Stimulated activated CD4-positive, alpha-beta T cell treated with anti-CD3 and anti-CD28 coated beads, TNF-alpha, amount 100 ng/mL, for 1 hour (primary cell): Measurements from ENCODE around the gene ADGRB2.
"Not testable (repeated sequence)": the region's sequence is repeated elsewhere in the genome, so short reads cannot be mapped to it uniquely, and the experiment has no call there.

Experiments used
- DNase-seq, 3 donors: peaks; one replicate each; pipeline ENCODE4 v3.0.0-alpha.2; 2020; ENCODE audit warnings: low read depth in 3 of 3, low spot score in 1 of 3

ADGRB2 gene

DNA sequence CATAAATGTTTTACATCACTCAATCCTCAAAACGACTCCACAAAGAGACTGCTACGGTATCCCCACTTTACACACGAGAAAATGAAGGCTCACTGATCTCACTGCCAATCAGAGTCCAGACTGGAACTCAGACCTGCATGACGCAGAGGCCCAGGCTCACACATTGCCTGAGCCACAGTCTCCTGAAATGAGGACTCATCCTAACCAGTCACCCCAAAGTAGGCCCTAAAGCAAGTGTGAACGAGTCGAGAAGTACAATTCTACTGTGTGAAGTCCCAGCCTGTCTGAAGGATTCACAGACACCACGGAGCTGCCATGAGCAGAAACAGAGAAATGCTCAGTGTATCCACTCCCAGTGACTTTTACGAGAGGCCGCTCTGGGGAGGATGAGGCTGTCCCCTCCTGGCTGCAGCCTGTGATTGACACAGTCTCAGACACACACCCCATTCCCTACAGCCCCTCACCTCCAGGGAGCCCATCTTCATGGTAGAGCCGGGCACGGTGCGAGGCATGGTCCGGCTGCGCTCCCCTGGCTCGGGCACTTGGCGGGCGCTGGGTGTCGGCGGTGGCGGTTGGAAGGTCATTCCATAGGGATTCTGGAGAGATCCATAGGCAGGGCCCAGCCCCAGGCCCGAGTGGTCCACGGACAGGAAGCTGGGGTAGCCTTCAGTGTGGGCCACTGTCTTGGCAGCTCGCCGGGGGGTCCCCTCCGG, 33.6 kb downstream of the ADGRB2 start:
- DNase-seq, result no peak

DNA sequence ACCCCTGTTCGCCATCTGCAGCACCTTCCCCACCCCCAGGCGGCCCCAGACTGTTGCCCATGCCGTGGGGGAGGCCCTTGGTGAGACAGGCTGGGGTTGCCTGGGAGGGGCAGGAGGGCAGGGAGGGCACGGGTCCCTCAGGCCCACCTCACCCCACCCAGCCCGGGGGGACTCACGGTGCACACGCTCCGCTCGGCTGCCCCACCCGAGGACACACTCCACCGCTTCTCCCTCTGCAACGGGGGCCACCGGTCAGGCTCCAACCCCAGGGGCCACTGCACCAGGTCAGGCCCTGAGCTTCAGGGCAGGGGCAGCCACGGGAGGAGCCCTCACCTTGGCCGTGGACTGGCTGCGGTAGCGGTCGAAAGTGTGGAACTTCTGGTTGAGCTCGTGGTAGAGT, 36.3 kb downstream of the ADGRB2 start:
- DNase-seq, result no peak

DNA sequence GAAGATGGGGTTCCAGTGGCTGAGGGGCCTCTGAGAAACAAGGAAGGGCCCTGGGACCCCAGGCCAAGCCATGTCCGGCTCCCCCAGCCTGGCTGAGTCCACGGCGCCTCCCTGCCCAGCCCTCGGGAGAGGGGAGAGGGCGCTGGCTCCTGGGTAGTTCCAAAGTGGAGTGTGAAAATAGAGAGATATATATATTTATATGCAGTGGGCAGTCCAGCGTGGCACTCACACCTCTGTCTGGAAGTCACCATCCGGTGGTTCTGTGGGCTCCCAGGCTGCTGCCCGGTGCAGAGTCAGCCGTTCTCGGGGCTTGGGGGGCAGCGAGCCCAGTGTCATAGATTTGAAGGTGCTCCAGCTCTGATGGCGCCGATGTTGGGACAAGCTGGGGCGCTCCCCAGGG, 36.9 kb downstream of the ADGRB2 start:
- no peak for DNase-seq

DNA sequence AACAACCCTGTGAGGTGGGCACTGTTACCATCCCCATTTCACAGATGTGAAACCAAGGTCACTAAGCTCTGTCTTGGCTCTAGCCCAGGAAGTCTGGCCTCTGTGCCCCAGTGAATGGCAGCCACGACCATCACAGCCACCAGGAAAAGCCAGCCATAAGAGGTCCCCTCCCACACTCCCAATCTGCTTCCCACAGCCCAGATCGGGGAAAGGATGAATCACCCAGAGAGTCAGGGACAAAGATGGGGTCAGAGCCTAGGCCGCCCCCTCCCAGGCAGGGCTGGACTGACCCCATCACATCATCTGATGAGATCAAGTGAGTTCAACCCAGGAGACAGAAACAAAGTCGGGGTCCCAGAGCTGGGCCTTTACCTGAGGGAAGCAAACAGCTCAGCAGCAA, 37.4 kb downstream of the ADGRB2 start:
- no peak for DNase-seq

DNA sequence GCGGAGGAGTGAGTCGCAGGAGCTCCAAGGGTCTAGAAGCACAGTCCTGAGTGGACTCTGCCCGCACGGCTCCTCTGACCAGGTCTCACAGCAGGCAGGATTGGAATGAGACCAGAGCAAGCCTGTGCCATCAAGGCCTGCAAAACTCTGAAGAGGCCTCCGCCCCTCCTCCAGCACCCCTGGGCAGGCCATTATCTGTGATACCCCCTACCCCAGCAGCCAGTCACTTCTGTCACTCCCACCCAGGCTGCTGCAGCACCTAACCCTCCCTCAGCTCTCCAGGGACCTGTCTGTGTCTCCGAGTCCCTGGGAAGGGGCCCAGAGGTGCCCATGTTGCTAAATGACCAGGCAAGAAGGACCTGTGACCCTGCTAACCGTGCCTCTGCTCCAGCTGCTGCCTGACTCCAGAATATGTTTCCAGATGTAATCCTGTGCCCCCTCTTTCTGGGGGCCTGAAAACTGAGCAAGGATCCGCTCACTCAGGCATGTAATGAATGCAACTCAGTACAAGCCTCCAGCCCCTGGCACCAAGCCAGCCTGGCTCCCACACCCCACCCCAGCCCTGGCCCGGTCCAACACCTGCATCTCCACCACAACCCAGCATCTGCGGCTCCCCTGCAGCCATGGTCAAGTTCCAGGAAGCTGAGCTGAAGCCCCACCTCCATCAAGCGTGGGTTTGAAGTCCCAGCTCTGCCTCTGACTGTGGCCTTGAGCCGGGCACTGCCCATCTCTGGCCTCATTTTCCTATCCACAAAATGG, 38.2 kb downstream of the ADGRB2 start:
- no peak for DNase-seq

DNA sequence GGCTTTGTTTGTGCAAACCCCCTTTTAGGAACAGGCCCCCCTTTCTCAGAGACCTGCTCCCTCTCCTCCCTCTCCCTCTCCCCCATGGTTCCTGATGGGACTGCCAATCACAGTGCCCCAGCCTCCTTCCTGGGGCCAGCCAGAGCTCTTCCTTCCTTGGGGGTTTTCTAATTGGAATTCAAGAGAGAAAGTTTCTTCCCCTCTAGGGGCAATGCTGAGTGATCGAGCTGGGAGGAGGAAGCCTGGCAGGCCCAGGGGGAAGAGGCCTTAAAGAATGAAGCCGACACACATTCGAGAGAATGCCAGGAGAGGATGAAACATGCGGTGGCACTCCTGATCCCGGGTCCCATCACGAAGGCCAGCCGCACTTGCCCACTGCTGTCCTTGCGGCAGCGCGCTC, 39.0 kb downstream of the ADGRB2 start:
- no peak for DNase-seq

DNA sequence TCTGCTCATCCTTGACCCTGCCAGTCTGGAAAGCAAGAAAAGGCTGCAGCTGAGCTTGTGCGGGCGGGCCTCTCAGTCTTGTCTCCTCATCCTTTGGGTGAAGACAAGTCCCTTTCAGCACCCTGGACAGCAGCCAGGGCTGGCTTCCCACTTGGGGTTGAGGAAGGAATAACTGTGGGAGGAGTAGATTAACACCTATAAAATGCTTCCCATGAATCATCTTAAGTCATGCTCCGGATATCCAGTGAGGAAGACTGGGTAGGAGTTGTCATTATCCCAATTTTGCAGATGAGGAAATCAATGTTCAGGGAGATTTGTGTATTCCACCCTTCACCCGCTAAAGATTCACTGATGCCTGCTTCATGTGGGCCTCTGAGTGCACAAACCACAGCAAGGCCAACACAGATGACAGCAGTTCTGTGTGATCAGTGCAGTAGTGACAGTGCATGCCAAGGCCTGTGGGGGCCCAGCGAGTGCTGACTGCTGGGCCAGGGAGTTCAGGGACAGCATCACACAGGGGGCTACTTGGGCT, 40.2 kb downstream of the ADGRB2 start:
- DNase-seq, result no peak

DNA sequence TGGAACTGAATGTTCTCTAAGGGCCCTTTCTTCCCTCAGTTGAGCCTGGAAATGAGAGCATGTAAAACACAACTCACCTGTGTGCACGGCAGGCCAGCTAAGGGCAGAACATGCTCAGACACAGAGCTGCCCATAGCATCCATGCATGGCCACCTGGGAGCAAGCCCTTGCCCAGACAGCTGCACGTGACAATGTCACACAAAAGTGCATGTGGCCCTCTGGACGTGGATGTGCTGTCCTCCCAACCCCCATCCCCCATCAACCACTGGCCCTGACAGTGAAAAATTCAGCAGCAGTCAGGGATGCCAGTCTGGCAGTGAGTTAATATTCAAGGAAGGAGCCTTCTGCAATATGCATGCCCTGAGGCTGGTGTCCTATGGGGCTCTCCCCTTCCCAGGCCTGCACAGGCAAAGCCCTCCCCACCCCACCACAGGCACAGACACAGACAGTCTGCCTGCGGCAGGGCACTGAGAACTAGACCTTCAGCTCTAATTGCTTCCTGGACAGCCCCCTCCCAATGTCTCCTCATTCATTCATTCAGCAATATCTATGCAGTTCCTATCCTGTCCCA, 45.7 kb downstream of the ADGRB2 start:
- no peak for DNase-seq

DNA sequence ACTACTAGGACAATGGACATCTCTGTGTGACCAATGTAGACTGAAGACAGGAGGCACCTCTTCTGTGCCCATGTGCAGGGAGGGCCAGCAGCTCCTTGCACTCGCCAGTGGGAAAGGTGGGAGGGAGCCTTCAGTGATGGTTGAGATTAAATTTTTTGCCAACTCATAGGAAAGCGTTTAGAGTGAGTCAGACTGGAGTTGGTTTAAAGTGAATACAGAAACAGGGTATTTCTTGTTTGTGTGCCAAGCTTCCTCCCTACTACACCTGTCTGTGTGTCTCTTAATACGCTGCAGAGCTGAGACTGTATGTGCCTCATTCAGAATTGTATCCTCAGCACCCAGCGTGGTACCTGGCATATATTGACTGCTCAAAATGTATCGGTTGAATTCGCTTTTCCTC, 46.8 kb downstream of the ADGRB2 start:
- DNase-seq, result no peak

DNA sequence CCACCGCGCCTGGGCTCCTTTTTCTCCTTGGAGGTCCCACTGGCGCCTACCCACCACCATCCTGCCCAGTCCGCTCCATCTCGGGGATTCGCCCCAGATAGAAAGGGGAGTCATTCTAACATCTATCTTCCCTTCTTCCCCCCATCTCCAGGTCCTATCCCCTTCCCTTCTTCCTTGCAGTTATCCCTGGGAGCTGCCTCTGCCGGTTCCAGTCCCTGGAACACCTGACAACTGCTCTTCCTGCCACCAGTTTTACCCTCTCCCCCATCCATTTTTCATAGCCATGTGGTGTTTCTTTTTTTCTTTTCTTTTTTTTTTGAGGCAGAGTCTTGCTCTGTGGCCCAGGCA, 48.3 kb downstream of the ADGRB2 start:
- DNase-seq, result no peak

DNA sequence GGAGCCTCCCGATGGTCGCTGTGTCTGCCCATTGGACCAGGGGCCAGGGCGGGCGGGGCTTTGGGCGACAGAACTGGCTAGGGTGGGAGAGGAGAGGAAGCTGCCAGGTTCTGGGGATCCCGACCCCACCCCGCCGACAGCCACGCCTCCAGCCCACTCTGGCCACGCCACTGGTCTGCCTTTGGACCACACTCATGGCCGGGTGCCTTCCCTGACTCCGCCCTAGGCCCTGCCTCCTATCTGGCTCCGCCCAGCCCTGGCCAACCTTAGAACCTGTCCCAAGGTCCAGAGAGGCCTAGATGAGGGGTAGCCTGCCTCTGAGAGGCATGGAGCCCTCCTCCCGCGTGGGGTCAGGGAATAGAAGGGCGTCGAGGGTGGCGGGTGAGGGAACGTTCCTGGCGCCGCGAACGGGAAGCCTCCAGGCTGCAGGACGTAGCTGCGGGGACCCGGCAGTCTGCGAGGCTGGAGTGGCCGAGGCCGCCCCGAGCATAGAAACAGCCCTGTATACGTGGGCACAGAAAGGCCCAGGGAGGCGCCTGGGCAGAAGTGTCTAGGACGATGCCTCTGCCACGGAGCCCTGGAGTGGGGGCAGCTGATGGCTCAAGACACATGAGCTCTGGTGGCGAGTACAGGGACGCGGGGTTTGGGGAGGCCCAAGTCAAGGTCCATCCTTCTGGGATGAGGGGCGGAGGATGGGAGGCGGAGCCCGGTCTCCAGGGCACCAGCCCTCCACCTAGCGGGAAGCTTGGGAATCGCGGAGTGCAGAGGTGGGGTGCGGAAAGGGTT, 48.9 kb downstream of the ADGRB2 start:
- no peak for DNase-seq

DNA sequence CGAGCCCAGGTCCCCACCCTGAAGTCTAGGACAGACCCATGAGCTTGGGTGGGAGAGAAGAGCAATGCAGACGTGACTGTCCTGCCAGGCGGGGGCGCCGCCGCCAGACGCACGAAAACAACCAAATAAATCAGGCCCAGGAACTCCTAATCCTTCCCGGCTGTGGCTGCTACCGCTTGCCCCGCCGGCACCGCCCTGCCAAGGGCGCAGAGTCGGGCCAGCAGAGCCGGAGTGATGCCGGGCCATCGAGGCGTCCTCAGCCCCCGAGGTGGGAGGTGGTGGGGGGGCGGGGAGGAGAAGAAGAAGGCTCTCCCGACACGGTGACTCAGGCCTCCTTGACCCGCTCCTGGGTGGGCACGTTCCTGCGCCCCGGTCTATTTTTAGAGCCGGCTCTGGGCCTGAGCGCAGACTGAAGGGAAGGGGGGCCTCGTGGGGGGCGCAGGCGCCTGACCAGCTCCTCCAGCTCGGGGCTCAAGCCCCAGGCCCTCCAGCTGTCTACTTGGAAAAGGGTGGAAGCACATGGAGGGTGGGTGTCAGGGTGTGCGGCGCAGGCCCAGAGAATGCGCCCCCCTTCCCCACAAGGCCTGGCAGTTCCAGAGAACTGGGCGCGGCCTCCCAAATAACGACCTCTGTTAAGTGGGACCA, 49.6 kb downstream of the ADGRB2 start:
- peak in 1 of 3 donors; percentile 12 for DNase-seq

DNA sequence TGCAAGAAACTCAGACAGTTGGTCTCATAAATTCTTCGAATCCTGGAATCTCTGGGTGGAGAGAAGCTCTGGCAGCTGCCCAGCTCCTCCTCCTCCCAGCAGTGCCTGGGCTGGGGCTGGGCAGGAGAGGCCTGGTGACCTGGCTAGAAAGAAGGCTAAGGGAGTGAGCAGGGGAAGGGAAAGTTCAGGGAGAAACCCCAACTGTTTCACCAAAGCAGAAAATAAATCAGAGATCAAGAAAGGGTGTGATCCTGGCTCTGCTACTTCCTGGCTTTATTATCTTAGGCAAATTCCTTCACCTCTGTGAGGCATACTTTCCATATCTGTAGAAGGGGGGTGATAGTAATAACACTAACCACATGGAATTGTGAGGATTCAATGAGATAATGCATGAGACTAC, 51.5 kb downstream of the ADGRB2 start:
- DNase-seq, result no peak

DNA sequence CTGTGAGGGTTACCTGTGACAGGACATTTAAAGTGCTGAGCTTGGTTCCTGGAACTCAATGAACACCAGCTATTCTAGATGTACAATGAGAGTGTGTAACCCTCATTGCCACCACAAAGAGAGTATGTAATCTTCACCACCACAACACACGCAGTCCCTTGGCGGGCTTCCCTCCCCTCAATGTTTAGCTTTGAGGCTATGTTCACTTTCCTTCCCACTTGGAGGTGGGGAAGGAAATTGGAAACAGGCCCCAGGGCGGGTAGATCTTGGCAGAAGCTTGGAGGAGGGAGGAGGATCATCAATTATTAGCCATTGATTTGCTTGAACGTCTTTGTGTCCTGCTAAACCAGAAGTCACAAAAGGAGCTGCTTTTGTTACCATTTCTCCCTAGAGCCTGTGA, 52.1 kb downstream of the ADGRB2 start:
- DNase-seq, result no peak

DNA sequence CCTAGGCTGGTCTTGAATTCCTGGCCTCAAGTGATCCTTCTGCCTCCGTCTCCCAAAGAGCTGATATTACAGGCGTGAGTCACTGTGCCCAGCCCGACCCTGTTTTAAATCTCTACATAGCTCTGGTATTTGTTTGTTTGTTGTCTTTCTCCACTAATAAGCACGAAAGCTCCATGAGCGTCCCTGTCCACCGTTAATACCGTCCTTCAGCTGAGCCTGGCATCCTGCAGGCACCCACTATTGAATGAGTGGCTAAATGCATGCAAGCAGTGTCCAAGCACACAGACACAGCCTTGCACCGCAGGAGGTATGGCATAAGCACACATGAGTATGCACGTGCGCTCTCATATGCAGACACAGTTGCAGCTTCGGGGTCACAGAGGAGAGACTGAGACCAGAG, 55.8 kb downstream of the ADGRB2 start:
- DNase-seq, result no peak

DNA sequence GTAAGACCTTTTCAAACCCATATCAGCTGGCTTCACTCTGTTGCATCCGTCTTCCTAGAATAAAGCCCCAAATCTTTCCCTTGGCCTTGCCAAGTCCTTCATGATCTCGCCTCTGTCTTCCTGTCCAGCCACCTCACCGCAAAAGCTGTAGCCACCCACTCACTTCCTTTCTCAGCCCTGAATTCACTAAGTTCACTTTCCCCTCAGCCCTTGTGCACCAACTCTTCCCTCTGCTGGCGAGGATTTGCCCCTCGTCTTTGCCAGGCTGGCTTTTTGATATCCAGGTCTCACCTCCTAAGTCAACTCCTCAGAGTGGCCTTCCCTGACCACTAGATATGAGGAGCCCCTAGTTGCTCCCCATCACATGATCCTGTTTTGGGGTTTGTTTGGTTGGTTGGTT, 56.4 kb downstream of the ADGRB2 start:
- DNase-seq, result no peak

DNA sequence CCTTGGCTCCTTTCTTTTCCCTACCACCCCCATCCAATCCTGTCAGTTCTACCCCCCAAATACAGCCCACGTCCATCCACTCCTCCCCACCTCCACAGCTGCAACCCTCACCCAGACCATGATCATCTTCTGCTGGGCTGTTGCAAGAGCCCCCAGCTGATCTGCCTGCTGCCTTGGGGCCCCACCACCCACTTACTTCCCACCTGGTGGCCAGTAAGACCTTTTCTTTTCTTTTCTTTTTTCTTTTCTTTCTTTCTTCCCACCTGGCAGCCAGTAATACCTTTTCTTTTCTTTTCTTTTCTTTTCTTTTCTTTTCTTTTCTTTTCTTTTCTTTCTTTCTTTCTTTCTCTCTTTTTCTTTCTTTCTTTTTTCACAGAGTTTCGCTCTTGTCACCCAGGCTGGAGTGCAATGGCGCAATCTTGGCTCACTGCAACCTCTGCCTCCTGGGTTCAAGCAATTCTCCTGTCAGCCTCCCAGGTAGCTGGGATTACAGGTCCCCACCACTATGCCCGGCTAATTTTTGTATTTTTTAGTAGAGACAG, 57.0 kb downstream of the ADGRB2 start:
- not testable (repeated sequence) for DNase-seq

DNA sequence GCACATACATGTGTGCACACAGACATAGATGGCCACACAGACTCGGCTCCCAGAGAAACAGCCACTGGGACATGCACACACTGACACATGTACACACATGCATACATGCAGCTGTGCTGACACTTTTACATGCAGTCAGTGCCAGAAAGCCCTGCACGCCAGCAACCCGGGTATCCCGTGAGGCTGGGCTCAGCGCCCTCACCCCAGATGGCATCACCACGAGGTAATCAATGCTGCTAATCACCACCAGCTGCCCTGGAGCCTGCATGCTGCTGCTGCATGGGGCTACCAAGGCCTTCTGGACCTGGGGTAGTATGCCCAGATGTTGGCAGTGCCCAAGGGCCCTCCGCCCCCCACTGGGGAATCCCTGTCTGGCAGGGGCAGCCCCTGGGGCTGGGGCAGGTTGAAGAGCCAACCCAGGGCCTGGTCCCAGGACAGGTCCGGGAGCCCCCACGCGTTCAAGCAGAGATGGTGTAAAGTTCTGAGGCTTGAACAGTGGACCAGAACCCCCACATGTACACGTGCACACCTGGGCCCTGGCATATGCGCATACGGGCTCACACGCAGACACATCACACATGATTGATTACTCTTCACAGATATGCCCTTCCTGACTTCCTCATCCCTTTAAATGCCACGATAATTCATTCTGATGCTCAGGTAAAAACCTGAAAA, 57.6 kb downstream of the ADGRB2 start:
- no peak for DNase-seq

DNA sequence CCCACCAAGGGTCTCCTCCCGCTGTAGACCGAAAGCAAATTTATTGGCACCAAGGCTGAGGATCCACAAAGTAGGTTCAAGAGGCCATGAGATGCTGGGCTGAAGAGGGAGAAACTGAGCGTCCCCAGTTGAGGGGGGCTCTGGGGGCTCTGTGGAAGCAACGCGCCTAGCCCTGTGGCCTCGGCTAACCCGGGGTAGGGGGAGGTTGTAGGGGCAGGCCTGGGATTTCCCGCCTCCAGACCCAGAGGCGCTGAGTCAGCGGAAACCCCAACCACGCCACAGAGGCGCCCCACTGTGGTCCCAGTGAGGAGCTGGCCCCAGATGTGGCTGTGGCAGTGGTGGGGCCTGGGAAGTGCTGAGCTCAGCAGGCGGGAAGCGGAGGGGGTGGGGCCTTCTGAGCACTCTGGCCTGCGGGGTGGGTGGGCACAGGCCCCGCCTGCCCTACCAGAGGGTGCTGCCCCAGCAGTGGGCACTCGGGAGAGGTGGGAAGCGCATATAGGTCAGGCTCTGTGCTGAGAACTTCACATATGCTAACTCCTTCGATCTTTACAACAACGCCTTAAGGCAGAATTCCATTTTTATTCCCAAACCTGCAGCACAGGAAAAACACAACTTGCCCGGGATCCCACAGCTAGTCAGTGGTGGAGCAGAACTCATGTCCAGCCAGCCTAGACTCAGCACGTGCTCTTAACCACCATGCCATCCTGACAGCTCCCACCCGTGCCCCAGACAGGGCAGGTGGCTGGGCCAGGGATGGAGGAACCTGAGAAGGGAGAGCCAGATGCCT, 58.9 kb downstream of the ADGRB2 start:
- peak; percentile 13 to 39 (median 21) for DNase-seq
